Measurements from ENCODE around the gene MYL7.

Gene MYL7

GRCh38 chr7:44098092-44099068 is 42.8 kb downstream of the MYL7 start:
- DNase-seq: no peak

GRCh38 chr7:44097064-44097932 is 43.8 kb downstream of the MYL7 start:
- no peak for DNase-seq

GRCh38 chr7:44096326-44096881 is 44.7 kb downstream of the MYL7 start:
- DNase-seq: no peak

DNA sequence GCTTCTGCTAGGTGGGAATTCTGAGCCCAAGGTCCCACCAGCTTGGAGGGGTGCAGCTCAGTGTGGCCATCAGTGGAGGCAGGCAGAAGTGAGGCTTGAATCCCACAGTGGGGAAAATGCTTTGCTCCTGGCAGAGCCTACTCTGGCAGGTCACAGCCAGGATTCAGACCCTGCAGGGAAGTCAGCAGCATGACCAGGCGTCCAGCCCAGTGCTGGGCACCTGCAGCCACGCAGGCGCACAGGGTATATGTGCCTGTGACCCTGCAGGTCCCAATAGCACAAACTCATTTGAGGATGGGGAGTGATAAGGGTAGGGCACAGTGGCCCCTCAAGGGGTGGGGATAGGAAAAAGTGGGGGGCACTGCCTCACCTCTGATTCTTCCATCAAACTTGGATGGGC is 45.4 kb downstream of the MYL7 start:
- DNase-seq: no peak

- DNase-seq: no peak
Observed at GRCh38 chr7:44094883-44095592, 46.1 kb downstream of the MYL7 start.

DNA sequence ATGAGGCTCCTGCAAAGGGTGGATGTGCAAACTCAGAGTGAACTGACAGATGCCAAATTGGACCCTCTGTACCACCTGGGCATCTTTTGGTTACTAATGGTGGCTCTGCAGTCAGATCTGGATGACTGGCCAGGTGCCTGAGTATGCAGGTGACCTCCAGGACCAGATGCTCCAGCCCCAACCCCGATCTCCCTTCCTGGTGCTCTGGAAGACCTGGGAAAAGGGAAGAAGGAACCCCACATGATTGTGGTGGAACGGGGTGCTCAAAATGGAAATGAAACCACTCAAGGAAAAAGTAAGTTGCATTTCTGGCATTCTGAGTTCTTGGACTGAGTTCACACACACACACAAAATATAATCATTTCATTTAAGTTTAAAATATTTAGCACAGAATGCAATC is 46.8 kb downstream of the MYL7 start:
- no peak for DNase-seq

GRCh38 chr7:44093102-44093641 is 48.0 kb downstream of the MYL7 start:
- no peak for DNase-seq

Measured in stimulated activated naive CD4-positive, alpha-beta T cell treated with Interleukin-2 at 50 U/mL for 16 hours (primary cell).